Psoas muscle (tissue), 8 donors: ENCODE measurements around the gene EBF3. TPM values are rescaled to one million over a fixed set of nuclear protein-coding genes. Genes with fewer than 3 reads are reported as not detected.

Source experiments
- ATAC-seq, 4 donors: fragments of 200-7000 bp; cut with Tn5 transposase; one replicate each; pipeline ENCODE4 v1.9.1; 2020; ENCODE audit warnings: moderate library complexity in 3 of 4, mild to moderate bottlenecking in 2 of 4
- DNase-seq, 2 donors: peaks; one replicate each; pipeline ENCODE4 v3.0.0-alpha.2; 2020
- H3K27ac ChIP-seq: fragments of 200-600 bp; one replicate; pipeline ENCODE4 v1.8.0; 2022
- H3K27me3 ChIP-seq, 3 donors: fragments of 200-600 bp in 1 of 3; one replicate each; pipeline versions ENCODE4 v1.6.1 to v1.8.0; 2013 to 2022; ENCODE audit warnings: low read length in 2 of 3, mild to moderate bottlenecking in 2 of 3, moderate library complexity in 1 of 3; ENCODE audit not compliant: insufficient read depth in 3 of 3
- H3K36me3 ChIP-seq, 2 donors: fragments of 200-600 bp in 1 of 2; one replicate each; pipeline versions ENCODE4 v1.6.1 to v1.8.0; 2013 to 2022; ENCODE audit warnings: low read depth in 1 of 2, mild to moderate bottlenecking in 1 of 2, moderate library complexity in 1 of 2; ENCODE audit not compliant: insufficient read depth in 1 of 2
- H3K4me1 ChIP-seq: fragments of 200-600 bp; one replicate; pipeline ENCODE4 v1.8.0; 2022
- H3K4me3 ChIP-seq: fragments of 200-600 bp; one replicate; pipeline ENCODE4 v1.8.0; 2022; ENCODE audit warnings: mild to moderate bottlenecking
- H3K9me3 ChIP-seq: fragments of 200-600 bp; one replicate; pipeline ENCODE4 v1.8.0; 2022
- CTCF ChIP-seq: fragments of 200-600 bp; IDR thresholded peaks from one replicate; pipeline ENCODE4 v1.8.0; 2022; ENCODE audit warnings: antibody characterized with exemption
- WGBS, 3 donors: extraction: QIAGEN DNeasy Blood & Tissue Kit; methylation state at CpG; one replicate each; pipeline versions ENCODE4 v1.1.6 to v1.1.7; 2013; 5-methylcytosine and 5-hydroxymethylcytosine counted together
- intact Hi-C, 2 donors: fragments of 100-400 bp; cut with DNase I; formaldehyde crosslinking; loops; one replicate each; pipeline versions ENCODE4 v1.11.0 to v1.14.2; 2022
- polyA plus RNA-seq, 3 donors: library from polyadenylated mRNA; stranded (reverse); fragments of 200-250 nt; gene quantifications; one replicate each; pipeline ENCODE4 v1.2.3, GENCODE V29; 2013
- total RNA-seq, 4 donors: library from RNA; stranded (reverse); fragmentation: NEBNext Ultra II Directional in 2 of 4; extraction: Animal tissue kit (Norgen Biotek cat#: 25700) in 2 of 4; gene quantifications; one replicate each; pipeline versions ENCODE4 v1.2.1 to v1.2.4, GENCODE V29; 2021 to 2023
- donor health status: healthy with polysubstance abuse.
- donor health status: DM: no; HTN: no; CAD: no; lungs with moderate emphysema.
- donor health status: Bipolar disorder and iron deficiency.
- donor health status: healthy.
- donor health status: DM: yes; HTN: yes; CAD: no.
- donor health status: DM: no; HTN: no; CAD: no.
- donor health status: DM: no; HTN: no; CAD: no.
- donor health status: DM: yes; HTN: yes; CAD: no.

EBF3 gene
- total and polyA plus RNA-seq, 7 donors, result 3.2 to 10.1 (median 5.2) TPM

GRCh38 chr10:129965425-129965808 lies 1.3 kb upstream of the EBF3 start:
- H3K9me3 ChIP-seq, result no peaks in the 10 kb centered on the region
- H3K36me3 ChIP-seq, result peaks cover 0 to 4% of the 10 kb centered on the region in 2 donors
- H3K27me3 ChIP-seq, result peaks cover 0 to 73% (median 6%) of the 10 kb centered on the region in 3 donors
- peak overlapping the region; percentile 83 for H3K4me3 ChIP-seq
- WGBS, 3 donors, result 25 to 42% (median 41%) methylated on average over 15 of the region's 15 CpGs
- no peak for ATAC-seq
- TF ChIP-seq CTCF, result no peak
- H3K27ac ChIP-seq, result peak overlapping the region; percentile 75
- intact Hi-C loops, result loop anchor here in 1 of 2 donors (5.0 kb wide), 1 partner anchor 88 kb away; no protein-coding TSS in a partner anchor
- DNase-seq, result no peak
- H3K4me1 ChIP-seq, result no peaks in the 10 kb centered on the region

GRCh38 chr10:129964611-129965424 lies 744 bp upstream of the EBF3 start:
- Histone ChIP-seq H3K27ac (peak overlapping the region; percentile 75), H3K36me3 (peaks cover 0 to 4% of the 10 kb centered on the region in 2 donors), H3K4me3 (peak overlapping the region; percentile 83), H3K27me3 (peaks cover 0 to 74% (median 6%) of the 10 kb centered on the region in 3 donors), H3K4me1 (peaks cover 2% of the 10 kb centered on the region), H3K9me3 (no peaks in the 10 kb centered on the region)
- peak; percentile 40 to 73 for DNase-seq
- no peak for TF ChIP-seq CTCF
- WGBS, 3 donors, result 3 to 9% (median 4%) methylated on average over 71 to 82 of the region's 82 CpGs
- peak; percentile 11 to 28 (median 18) for ATAC-seq
- intact Hi-C loops, result loop anchor here in 1 of 2 donors (5.0 kb wide), 1 partner anchor 88 kb away; no protein-coding TSS in a partner anchor

GRCh38 chr10:129962872-129963640 lies 1.0 kb downstream of the EBF3 start:
- WGBS, 3 donors, result 1 to 2% (median 1%) methylated on average over 59 to 79 of the region's 79 CpGs

More at GRCh38 chr10:129962872-129963640, 1.0 kb downstream of the EBF3 start:
- Histone ChIP-seq H3K27me3 (peaks cover 0 to 68% (median 4%) of the 10 kb centered on the region in 3 donors), H3K9me3 (no peaks in the 10 kb centered on the region), H3K36me3 (peaks cover 0 to 4% of the 10 kb centered on the region in 2 donors), H3K4me1 (peaks cover 4% of the 10 kb centered on the region), H3K27ac (peak overlapping the region; percentile 94), H3K4me3 (peak overlapping the region; percentile 83)
- DNase-seq (peak; percentile 56 to 76), ATAC-seq (peak in 1 of 4 donors; percentile 42)
- intact Hi-C loops, result no loop called here
- TF ChIP-seq CTCF, result no peak
